ENCODE results near the gene IPO8. TPM values are rescaled to one million over a fixed set of nuclear protein-coding genes. Genes with fewer than 3 reads are reported as not detected.

The IPO8 gene
- total RNA-seq, 1 donor from 2014 or later, result 18.7 TPM

- Histone ChIP-seq H3K36me3 (ENCODE audit: control insufficient read depth, insufficient read depth, low read length) (peaks cover 4% of the 10 kb centered on the region), H3K4me3 (ENCODE audit: low read depth, low read length) (no peak overlapping the region), H3K27me3 (ENCODE audit: control insufficient read depth, insufficient read depth, low read length) (no peaks in the 10 kb centered on the region)
- no peak for DNase-seq (ENCODE audit: low read depth)
- FAIRE-seq, result no peak
- TF ChIP-seq, protein P1, sequence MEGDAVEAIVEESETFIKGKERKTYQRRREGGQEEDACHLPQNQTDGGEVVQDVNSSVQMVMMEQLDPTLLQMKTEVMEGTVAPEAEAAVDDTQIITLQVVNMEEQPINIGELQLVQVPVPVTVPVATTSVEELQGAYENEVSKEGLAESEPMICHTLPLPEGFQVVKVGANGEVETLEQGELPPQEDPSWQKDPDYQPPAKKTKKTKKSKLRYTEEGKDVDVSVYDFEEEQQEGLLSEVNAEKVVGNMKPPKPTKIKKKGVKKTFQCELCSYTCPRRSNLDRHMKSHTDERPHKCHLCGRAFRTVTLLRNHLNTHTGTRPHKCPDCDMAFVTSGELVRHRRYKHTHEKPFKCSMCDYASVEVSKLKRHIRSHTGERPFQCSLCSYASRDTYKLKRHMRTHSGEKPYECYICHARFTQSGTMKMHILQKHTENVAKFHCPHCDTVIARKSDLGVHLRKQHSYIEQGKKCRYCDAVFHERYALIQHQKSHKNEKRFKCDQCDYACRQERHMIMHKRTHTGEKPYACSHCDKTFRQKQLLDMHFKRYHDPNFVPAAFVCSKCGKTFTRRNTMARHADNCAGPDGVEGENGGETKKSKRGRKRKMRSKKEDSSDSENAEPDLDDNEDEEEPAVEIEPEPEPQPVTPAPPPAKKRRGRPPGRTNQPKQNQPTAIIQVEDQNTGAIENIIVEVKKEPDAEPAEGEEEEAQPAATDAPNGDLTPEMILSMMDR (IDR thresholded peaks at IDR 0.05; ENCODE audit: insufficient read depth, low read length, severe bottlenecking), result no peak
Observed at GRCh38 chr12:30706476-30706875, 10.8 kb upstream of the IPO8 start.

DNA sequence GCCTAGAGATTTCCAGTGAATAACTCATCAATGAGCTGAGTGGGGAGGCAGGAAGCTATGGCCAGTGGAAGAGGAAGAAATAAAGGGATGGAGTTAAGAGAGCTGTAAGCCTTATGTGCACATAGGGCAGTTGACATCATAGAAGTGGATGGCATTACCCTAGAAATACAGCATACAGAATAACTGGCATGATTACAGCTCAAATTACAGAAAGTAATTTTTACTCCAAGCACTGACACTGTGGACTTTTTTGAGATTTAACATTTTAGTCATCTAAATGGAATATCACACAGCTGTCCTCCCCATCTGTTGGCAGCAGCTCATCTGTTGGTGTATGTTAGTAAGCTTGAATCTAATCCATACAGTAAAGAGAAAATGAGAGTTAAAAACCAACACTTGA, 5.4 kb upstream of the IPO8 start:
- H3K27me3 ChIP-seq (ENCODE audit: control insufficient read depth, insufficient read depth, low read length), result no peaks in the 10 kb centered on the region
- TF ChIP-seq, protein P1 (IDR thresholded peaks at IDR 0.05; ENCODE audit: insufficient read depth, low read length, severe bottlenecking), result no peak
- DNase-seq (ENCODE audit: low read depth) (no peak), FAIRE-seq (no peak)
- H3K4me3 ChIP-seq (ENCODE audit: low read depth, low read length), result no peak overlapping the region
- H3K36me3 ChIP-seq (ENCODE audit: control insufficient read depth, insufficient read depth, low read length), result no peaks in the 10 kb centered on the region

- no peak for DNase-seq (ENCODE audit: low read depth)
- Histone ChIP-seq H3K4me3 (ENCODE audit: low read depth, low read length) (no peak overlapping the region), H3K36me3 (ENCODE audit: control insufficient read depth, insufficient read depth, low read length) (no peaks in the 10 kb centered on the region), H3K27me3 (ENCODE audit: control insufficient read depth, insufficient read depth, low read length) (no peaks in the 10 kb centered on the region)
- no peak for FAIRE-seq
- TF ChIP-seq, protein P1 (IDR thresholded peaks at IDR 0.05; ENCODE audit: insufficient read depth, low read length, severe bottlenecking), result no peak
Observed at GRCh38 chr12:30700216-30700900, 4.7 kb upstream of the IPO8 start.

DNA sequence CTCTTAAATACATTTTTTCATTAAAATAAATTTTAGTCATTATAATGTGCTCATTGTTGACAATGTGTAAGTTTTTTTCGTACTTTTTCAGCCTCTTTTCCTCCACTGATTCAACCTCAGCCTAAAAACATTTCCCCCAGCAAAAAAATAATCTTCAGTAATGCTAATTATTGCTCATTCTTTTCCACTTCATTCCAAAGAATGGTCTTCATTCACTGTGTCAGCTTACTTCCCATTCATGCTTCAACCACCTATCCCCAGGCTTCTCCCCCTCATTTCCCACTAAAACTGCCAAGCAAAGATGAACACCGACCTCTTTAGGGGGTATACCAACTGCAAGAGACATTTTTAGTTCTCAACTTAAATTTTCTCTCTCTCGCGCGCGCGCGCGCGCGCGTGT, 2.7 kb upstream of the IPO8 start:
- no peak overlapping the region for H3K4me3 ChIP-seq (ENCODE audit: low read depth, low read length)
- H3K27me3 ChIP-seq (ENCODE audit: control insufficient read depth, insufficient read depth, low read length), result no peaks in the 10 kb centered on the region
- TF ChIP-seq, protein P1 (IDR thresholded peaks at IDR 0.05; ENCODE audit: insufficient read depth, low read length, severe bottlenecking), result no peak
- no peak for DNase-seq (ENCODE audit: low read depth)
- no peak for FAIRE-seq
- H3K36me3 ChIP-seq (ENCODE audit: control insufficient read depth, insufficient read depth, low read length), result no peaks in the 10 kb centered on the region

GRCh38 chr12:30696943-30697342, 1.3 kb upstream of the IPO8 start:
- DNase-seq (ENCODE audit: low read depth), result no peak
- Histone ChIP-seq H3K27me3 (ENCODE audit: control insufficient read depth, insufficient read depth, low read length) (no peaks in the 10 kb centered on the region), H3K36me3 (ENCODE audit: control insufficient read depth, insufficient read depth, low read length) (no peaks in the 10 kb centered on the region), H3K4me3 (ENCODE audit: low read depth, low read length) (no peak overlapping the region)
- TF ChIP-seq, protein P1 (IDR thresholded peaks at IDR 0.05; ENCODE audit: insufficient read depth, low read length, severe bottlenecking), result no peak
- no peak for FAIRE-seq

GRCh38 chr12:30696486-30696885, 817 bp upstream of the IPO8 start:
- no peaks in the 10 kb centered on the region for H3K27me3 ChIP-seq (ENCODE audit: control insufficient read depth, insufficient read depth, low read length)
- no peak for FAIRE-seq
- H3K36me3 ChIP-seq (ENCODE audit: control insufficient read depth, insufficient read depth, low read length), result no peaks in the 10 kb centered on the region
- TF ChIP-seq, protein P1 (IDR thresholded peaks at IDR 0.05; ENCODE audit: insufficient read depth, low read length, severe bottlenecking), result no peak
- DNase-seq (ENCODE audit: low read depth), result no peak
- H3K4me3 ChIP-seq (ENCODE audit: low read depth, low read length), result no peak overlapping the region

All from bronchial epithelial cell (primary cell).